SK-N-SH (cell line): ENCODE data around the gene MUC13. TPM values are rescaled to one million over a fixed set of nuclear protein-coding genes. Genes with fewer than 3 reads are reported as not detected.

ENCODE experiments used
- CTCF ChIA-PET: fragments of 300-600, 350-600 bp; formaldehyde crosslinking; extraction: SDS; loops from one replicate; lab custom pipeline; 2021; lab: Yijun Ruan, JAX
- POLR2A ChIA-PET: fragments of 350-600 bp; sonication (Branson Sonifier 250); formaldehyde crosslinking; extraction: SDS; loops from one replicate; lab custom pipeline; 2020; ENCODE audit warnings: antibody characterized with exemption, inconsistent platforms; lab: Yijun Ruan, JAX
- DNase-seq: peaks from one replicate; pipeline ENCODE4 v3.0.0; 2012
- H2AFZ ChIP-seq: fragments of 200-600 bp; sonication (generic); 2 replicates; pipeline ENCODE4 v1.8.1; 2016; ENCODE audit warnings: antibody characterized with exemption, mild to moderate bottlenecking, low read depth
- H3F3A ChIP-seq: fragments of 200-600 bp; sonication (generic); replicated peaks from 2 replicates; pipeline ENCODE3; 2016; ENCODE audit warnings: antibody characterized with exemption, mild to moderate bottlenecking; ENCODE audit not compliant: insufficient read depth
- H3K27ac ChIP-seq, 2 experiments: fragments of 200-500 bp in 1 of 2; fragments of 200-600 bp in 1 of 2; sonication (Bioruptor generic) in 1 of 2; sonication (generic), shearing (Covaris generic) in 1 of 2; 2 replicates each; pipeline versions ENCODE4 v1.5.1 to v1.6.1; 2014 to 2016; ENCODE audit warnings: low read depth in 2 of 2, inconsistent platforms in 1 of 2, low read length in 1 of 2, mild to moderate bottlenecking in 1 of 2, mixed read lengths in 1 of 2
- H3K27me3 ChIP-seq: fragments of 200-600 bp; sonication (generic), shearing (Covaris generic); 2 replicates; pipeline ENCODE4 v1.6.1; 2016; ENCODE audit warnings: mixed run types; ENCODE audit not compliant: insufficient read depth
- H3K36me3 ChIP-seq, 2 experiments: fragments of 200-500 bp in 1 of 2; fragments of 200-600 bp in 1 of 2; sonication (Bioruptor generic) in 1 of 2; sonication (generic) in 1 of 2; replicated peaks in 1 of 2; 2 replicates each; pipeline versions ENCODE3 to v1.5.1; 2014 to 2016; ENCODE audit warnings: low read length in 1 of 2, mild to moderate bottlenecking in 1 of 2; ENCODE audit not compliant: insufficient read depth in 2 of 2, control insufficient read depth in 1 of 2
- H3K4me1 ChIP-seq, 2 experiments: fragments of 200-500 bp in 1 of 2; fragments of 200-600 bp in 1 of 2; sonication (Bioruptor generic) in 1 of 2; sonication (generic), shearing (Covaris generic) in 1 of 2; 2 replicates each; pipeline versions ENCODE4 v1.5.1 to v1.6.1; 2014 to 2016; ENCODE audit warnings: low read depth in 1 of 2, low read length in 1 of 2, mixed run types in 1 of 2; ENCODE audit not compliant: insufficient read depth in 2 of 2, control insufficient read depth in 1 of 2
- H3K4me2 ChIP-seq: fragments of 200-600 bp; sonication (generic), shearing (Covaris generic); 2 replicates; pipeline ENCODE4 v1.6.1; 2017; ENCODE audit warnings: mixed run types
- H3K4me3 ChIP-seq, 2 experiments: fragments of 200-500 bp in 1 of 2; fragments of 200-600 bp in 1 of 2; sonication (Bioruptor generic) in 1 of 2; sonication (generic), shearing (Covaris generic) in 1 of 2; 2 replicates each; pipeline versions ENCODE4 v1.5.1 to v1.8.1; 2014 to 2016; ENCODE audit warnings: low read depth in 2 of 2, inconsistent platforms in 1 of 2, low read length in 1 of 2, mild to moderate bottlenecking in 1 of 2, mixed read lengths in 1 of 2, moderate library complexity in 1 of 2
- H3K79me2 ChIP-seq: fragments of 200-600 bp; sonication (generic); 2 replicates; pipeline ENCODE4 v1.8.1; 2017; ENCODE audit warnings: mild to moderate bottlenecking; ENCODE audit not compliant: insufficient read depth
- H3K9ac ChIP-seq: fragments of 200-600 bp; sonication (generic); 2 replicates; pipeline ENCODE4 v1.6.1; 2017; ENCODE audit warnings: mixed run types
- H3K9me2 ChIP-seq: fragments of 200-600 bp; sonication (generic); 2 replicates; pipeline ENCODE4 v1.6.1; 2017; ENCODE audit warnings: mixed run types
- H3K9me3 ChIP-seq: fragments of 200-600 bp; sonication (generic); 2 replicates; pipeline ENCODE4 v1.6.1; 2017; ENCODE audit warnings: mixed run types, mild to moderate bottlenecking, moderate library complexity
- H4K20me1 ChIP-seq: fragments of 200-600 bp; sonication (generic); 2 replicates; pipeline ENCODE4 v1.6.1; 2017; ENCODE audit warnings: mild to moderate bottlenecking, mixed run types; ENCODE audit not compliant: insufficient read depth
- CHD2 ChIP-seq: fragments of 150-350 bp; IDR thresholded peaks from 2 replicates; pipeline ENCODE4 v1.6.1; 2018; ENCODE audit warnings: low read length; ENCODE audit not compliant: partially characterized antibody
- ELF1 ChIP-seq: IDR thresholded peaks from 2 replicates; pipeline ENCODE4 v1.4.0; 2012
- EP300 ChIP-seq, 2 experiments: IDR thresholded peaks; 2 replicates each; pipeline versions ENCODE4 v1.4.0 to v1.6.1; 2012; ENCODE audit warnings: borderline replicate concordance in 1 of 2, low read depth in 1 of 2, low read length in 1 of 2
- FOSL2 ChIP-seq: IDR thresholded peaks from 2 replicates; pipeline ENCODE4 v1.4.0; 2012; ENCODE audit warnings: low read depth, mild to moderate bottlenecking, moderate library complexity, borderline replicate concordance
- FOXJ3 ChIP-seq: sonication (generic); formaldehyde crosslinking; IDR thresholded peaks from 2 replicates; pipeline ENCODE4 v1.5.1; 2020; ENCODE audit warnings: mild to moderate bottlenecking, missing genetic modification reagents
- FOXM1 ChIP-seq: IDR thresholded peaks from 2 replicates; pipeline ENCODE4 v1.4.0; 2012; ENCODE audit warnings: low read depth, mild to moderate bottlenecking
- GABPA ChIP-seq: IDR thresholded peaks from 2 replicates; pipeline ENCODE4 v1.4.0; 2012; ENCODE audit warnings: low read depth, mild to moderate bottlenecking
- POLR2AphosphoS5 ChIP-seq: IDR thresholded peaks from 2 replicates; pipeline ENCODE4 v1.6.1; 2012; ENCODE audit warnings: low read depth, low read length
- RAD21 ChIP-seq: IDR thresholded peaks from 2 replicates; pipeline ENCODE4 v1.6.1; 2012; ENCODE audit warnings: mild to moderate bottlenecking, low read length
- SMC3 ChIP-seq: IDR thresholded peaks from 2 replicates; pipeline ENCODE4 v1.6.1; 2012; ENCODE audit warnings: low read depth, low read length, improper control_type of control experiment
- TAF1 ChIP-seq: IDR thresholded peaks from 2 replicates; pipeline ENCODE4 v1.6.1; 2012; ENCODE audit warnings: low read depth, mild to moderate bottlenecking, low read length, moderate library complexity, borderline replicate concordance
- TEAD4 ChIP-seq: IDR thresholded peaks from 2 replicates; pipeline ENCODE4 v1.4.0; 2012; ENCODE audit warnings: mild to moderate bottlenecking, borderline replicate concordance; ENCODE audit not compliant: insufficient read depth
- YY1 ChIP-seq: IDR thresholded peaks from 2 replicates; pipeline ENCODE4 v1.4.0; 2012; ENCODE audit warnings: low read depth, mild to moderate bottlenecking
- WGBS: methylation state at CpG from one replicate; pipeline ENCODE4 v1.1.6; 2017; ENCODE audit warnings: low lambda C conversion rate; 5-methylcytosine and 5-hydroxymethylcytosine counted together
- polyA plus RNA-seq, 3 experiments: library from polyadenylated mRNA; depleted of rRNA; stranded (reverse); fragments of >200 nt; gene quantifications; 2 replicates each; pipeline ENCODE4 v1.2.3, GENCODE V29; 2012
- TF ChIP-seq, protein P1 (sequence below): fragments of 150-350 bp; IDR thresholded peaks from 2 replicates; pipeline ENCODE4 v1.6.1; 2016; ENCODE audit warnings: mild to moderate bottlenecking, low read depth, low read length
- TF ChIP-seq, protein P2 (sequence below): fragments of 150-350 bp; IDR thresholded peaks from 2 replicates; pipeline ENCODE4 v1.6.1; 2017; ENCODE audit warnings: antibody characterized with exemption, low read length, low read depth, borderline replicate concordance
- TF ChIP-seq, protein P3 (sequence below): IDR thresholded peaks from 2 replicates; pipeline ENCODE4; 2012
- TF ChIP-seq, protein P4 (sequence below): fragments of 200-600 bp; sonication (generic); IDR thresholded peaks from 2 replicates; pipeline ENCODE4 v1.6.1; 2017; ENCODE audit warnings: antibody characterized with exemption, mild to moderate bottlenecking, moderate library complexity

Gene MUC13
- polyA plus RNA-seq, 1 of the 3 experiments (the other 2 are of a cell fraction), result not detected

DNA sequence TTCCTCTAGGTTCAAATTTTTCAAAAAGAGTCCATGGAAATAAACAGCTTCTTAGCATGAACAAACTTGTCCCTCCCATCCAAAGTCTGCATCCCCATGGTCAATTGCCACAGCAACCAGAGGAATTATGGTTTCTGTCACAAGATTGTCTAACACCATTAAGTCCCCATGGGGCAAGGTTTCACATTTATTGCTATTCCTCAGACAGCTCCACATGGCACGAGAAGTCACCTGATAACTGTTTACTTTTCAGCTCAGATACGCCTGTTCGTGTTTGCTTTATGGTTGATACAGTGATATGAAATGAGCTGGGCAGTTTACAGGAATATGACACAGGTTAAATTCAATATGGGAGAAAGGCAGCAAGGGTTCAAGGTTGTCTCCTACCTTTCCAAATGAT, 37.9 kb upstream of the MUC13 start:
- H4K20me1 ChIP-seq, result no peaks in the 10 kb centered on the region
- no peak overlapping the region for H3K4me3 ChIP-seq
- no peaks in the 10 kb centered on the region for H3K4me1 ChIP-seq
- H3K79me2 ChIP-seq, result no peaks in the 10 kb centered on the region
- CTCF ChIA-PET, result interaction anchor here (1.0 kb wide), 1 partner anchor 15 kb away, joined by 3 read pairs; no protein-coding TSS in a partner anchor
- no peak for DNase-seq
- POLR2A ChIA-PET, result no interaction called here
- TF ChIP-seq YY1 (no peak), SMC3 (no peak), RAD21 (no peak), ELF1 (no peak), FOXM1 (no peak), GABPA (no peak), TAF1 (no peak), CHD2 (no peak), TEAD4 (no peak), FOXJ3 (CRISPR knock-in tag) (no peak), POLR2AphosphoS5 (no peak), EP300 (IDR thresholded peaks at IDR 0.05; ENCODE audit: borderline replicate concordance in 1 of 2, low read depth in 1 of 2, low read length in 1 of 2) (no peak), FOSL2 (no peak)
- TF ChIP-seq, protein P1, sequence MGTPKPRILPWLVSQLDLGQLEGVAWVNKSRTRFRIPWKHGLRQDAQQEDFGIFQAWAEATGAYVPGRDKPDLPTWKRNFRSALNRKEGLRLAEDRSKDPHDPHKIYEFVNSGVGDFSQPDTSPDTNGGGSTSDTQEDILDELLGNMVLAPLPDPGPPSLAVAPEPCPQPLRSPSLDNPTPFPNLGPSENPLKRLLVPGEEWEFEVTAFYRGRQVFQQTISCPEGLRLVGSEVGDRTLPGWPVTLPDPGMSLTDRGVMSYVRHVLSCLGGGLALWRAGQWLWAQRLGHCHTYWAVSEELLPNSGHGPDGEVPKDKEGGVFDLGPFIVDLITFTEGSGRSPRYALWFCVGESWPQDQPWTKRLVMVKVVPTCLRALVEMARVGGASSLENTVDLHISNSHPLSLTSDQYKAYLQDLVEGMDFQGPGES, result no peak
- TF ChIP-seq, protein P2, sequence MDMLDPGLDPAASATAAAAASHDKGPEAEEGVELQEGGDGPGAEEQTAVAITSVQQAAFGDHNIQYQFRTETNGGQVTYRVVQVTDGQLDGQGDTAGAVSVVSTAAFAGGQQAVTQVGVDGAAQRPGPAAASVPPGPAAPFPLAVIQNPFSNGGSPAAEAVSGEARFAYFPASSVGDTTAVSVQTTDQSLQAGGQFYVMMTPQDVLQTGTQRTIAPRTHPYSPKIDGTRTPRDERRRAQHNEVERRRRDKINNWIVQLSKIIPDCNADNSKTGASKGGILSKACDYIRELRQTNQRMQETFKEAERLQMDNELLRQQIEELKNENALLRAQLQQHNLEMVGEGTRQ, result no peak
- TF ChIP-seq, protein P3, sequence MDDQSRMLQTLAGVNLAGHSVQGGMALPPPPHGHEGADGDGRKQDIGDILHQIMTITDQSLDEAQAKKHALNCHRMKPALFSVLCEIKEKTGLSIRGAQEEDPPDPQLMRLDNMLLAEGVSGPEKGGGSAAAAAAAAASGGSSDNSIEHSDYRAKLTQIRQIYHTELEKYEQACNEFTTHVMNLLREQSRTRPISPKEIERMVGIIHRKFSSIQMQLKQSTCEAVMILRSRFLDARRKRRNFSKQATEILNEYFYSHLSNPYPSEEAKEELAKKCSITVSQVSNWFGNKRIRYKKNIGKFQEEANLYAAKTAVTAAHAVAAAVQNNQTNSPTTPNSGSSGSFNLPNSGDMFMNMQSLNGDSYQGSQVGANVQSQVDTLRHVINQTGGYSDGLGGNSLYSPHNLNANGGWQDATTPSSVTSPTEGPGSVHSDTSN, result no peak
- TF ChIP-seq, protein P4, sequence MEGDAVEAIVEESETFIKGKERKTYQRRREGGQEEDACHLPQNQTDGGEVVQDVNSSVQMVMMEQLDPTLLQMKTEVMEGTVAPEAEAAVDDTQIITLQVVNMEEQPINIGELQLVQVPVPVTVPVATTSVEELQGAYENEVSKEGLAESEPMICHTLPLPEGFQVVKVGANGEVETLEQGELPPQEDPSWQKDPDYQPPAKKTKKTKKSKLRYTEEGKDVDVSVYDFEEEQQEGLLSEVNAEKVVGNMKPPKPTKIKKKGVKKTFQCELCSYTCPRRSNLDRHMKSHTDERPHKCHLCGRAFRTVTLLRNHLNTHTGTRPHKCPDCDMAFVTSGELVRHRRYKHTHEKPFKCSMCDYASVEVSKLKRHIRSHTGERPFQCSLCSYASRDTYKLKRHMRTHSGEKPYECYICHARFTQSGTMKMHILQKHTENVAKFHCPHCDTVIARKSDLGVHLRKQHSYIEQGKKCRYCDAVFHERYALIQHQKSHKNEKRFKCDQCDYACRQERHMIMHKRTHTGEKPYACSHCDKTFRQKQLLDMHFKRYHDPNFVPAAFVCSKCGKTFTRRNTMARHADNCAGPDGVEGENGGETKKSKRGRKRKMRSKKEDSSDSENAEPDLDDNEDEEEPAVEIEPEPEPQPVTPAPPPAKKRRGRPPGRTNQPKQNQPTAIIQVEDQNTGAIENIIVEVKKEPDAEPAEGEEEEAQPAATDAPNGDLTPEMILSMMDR, result no peak
- H3K27ac ChIP-seq, result no peak overlapping the region
- no peaks in the 10 kb centered on the region for H3K9me3 ChIP-seq
- peaks cover 37 to 62% of the 10 kb centered on the region in 2 experiments for H3K36me3 ChIP-seq
- H3F3A ChIP-seq, result no peaks in the 10 kb centered on the region
- no peaks in the 10 kb centered on the region for H3K27me3 ChIP-seq
- H2AFZ ChIP-seq, result no peak overlapping the region
- H3K9ac ChIP-seq, result no peak overlapping the region
- WGBS, result 94% methylated on average over 3 of the region's 3 CpGs
- no peaks in the 10 kb centered on the region for H3K9me2 ChIP-seq
- H3K4me2 ChIP-seq, result no peak overlapping the region
